Prostate gland (tissue), 2 donors: ENCODE results near the gene DMD. TPM values are rescaled to one million over a fixed set of nuclear protein-coding genes. Genes with fewer than 3 reads are reported as not detected.

ENCODE experiments used
- DNase-seq: peaks from one replicate; pipeline ENCODE4 v3.0.0-alpha.2; 2019; ENCODE audit warnings: low spot score
- H3K27ac ChIP-seq, 2 donors: fragments of 200-600 bp; sonication (generic); 2 replicates each; pipeline ENCODE4 v1.5.1; 2017 to 2019
- H3K27me3 ChIP-seq: fragments of 200-600 bp; sonication (generic); replicated peaks from 2 replicates; pipeline ENCODE4 v1.5.1; 2019; ENCODE audit not compliant: insufficient read depth
- H3K36me3 ChIP-seq, 2 donors: fragments of 200-600 bp; sonication (generic); 1 replicate in 1 of 2; 2 replicates in 1 of 2; pipeline versions ENCODE4 v1.5.1 to v1.8.1; 2017 to 2019
- H3K4me1 ChIP-seq: fragments of 200-600 bp; sonication (generic); replicated peaks from 2 replicates; pipeline ENCODE4 v1.5.1; 2019
- H3K4me3 ChIP-seq, 2 donors: fragments of 200-600 bp; sonication (generic); 2 replicates each; pipeline ENCODE4 v1.5.1; 2017 to 2019
- H3K9me3 ChIP-seq: fragments of 200-600 bp; sonication (generic); 2 replicates; pipeline ENCODE4 v1.5.1; 2017
- CTCF ChIP-seq, 4 experiments: fragments of 200-600 bp in 2 of 4; fragments of 450-650 bp in 2 of 4; sonication (generic) in 2 of 4; IDR thresholded peaks; 1 replicate in 3 of 4; 2 replicates in 1 of 4; pipeline ENCODE4 v1.5.1; 2016 to 2019; ENCODE audit warnings: antibody characterized with exemption in 4 of 4, mild to moderate bottlenecking in 2 of 4, moderate library complexity in 2 of 4
- POLR2A ChIP-seq: fragments of 450-650 bp; IDR thresholded peaks from one replicate; pipeline ENCODE4 v1.6.1; 2016; ENCODE audit warnings: antibody characterized with exemption, mild to moderate bottlenecking
- POLR2AphosphoS5 ChIP-seq: sonication (generic); formaldehyde crosslinking; IDR thresholded peaks from one replicate; pipeline ENCODE4 v1.6.1; 2017; ENCODE audit warnings: antibody characterized with exemption
- WGBS: methylation state at CpG from one replicate; pipeline ENCODE4 v1.1.5; 2018; 5-methylcytosine and 5-hydroxymethylcytosine counted together
- intact Hi-C: fragments of 100-400 bp; cut with DNase I; formaldehyde crosslinking; loops from one replicate; pipeline ENCODE4 v1.14.2; 2022
- total RNA-seq, 2 donors: library from RNA; depleted of rRNA; stranded (reverse); fragments of >200 nt; gene quantifications; one replicate each; pipeline ENCODE4 v1.1.0, GENCODE V29; 2016

The DMD gene
- total RNA-seq, 2 donors from 2014 or later = 17.6 to 34.8 TPM

GRCh38 chrX:31550158-31550557, 1661.2 kb downstream of the DMD start:
- no peak for TF ChIP-seq POLR2AphosphoS5
- TF ChIP-seq CTCF (IDR thresholded peaks at IDR 0.05) = no peak
- no peak for TF ChIP-seq POLR2A
- 84% methylated on average over 2 of the region's 2 CpGs for WGBS
- H3K4me3 ChIP-seq = no peak overlapping the region
- no peaks in the 10 kb centered on the region for H3K27me3 ChIP-seq
- intact Hi-C loops = no loop called here
- H3K27ac ChIP-seq = no peak overlapping the region
- no peak for DNase-seq
- H3K4me1 ChIP-seq = no peaks in the 10 kb centered on the region
- H3K36me3 ChIP-seq = no peaks in the 10 kb centered on the region
- no peaks in the 10 kb centered on the region for H3K9me3 ChIP-seq

- Histone ChIP-seq H3K27ac (no peak overlapping the region), H3K9me3 (no peaks in the 10 kb centered on the region), H3K27me3 (no peaks in the 10 kb centered on the region), H3K4me1 (no peaks in the 10 kb centered on the region), H3K36me3 (no peaks in the 10 kb centered on the region), H3K4me3 (no peak overlapping the region)
- TF ChIP-seq POLR2AphosphoS5 = no peak
- no peak for TF ChIP-seq CTCF (IDR thresholded peaks at IDR 0.05)
- no peak for TF ChIP-seq POLR2A
- intact Hi-C loops = no loop called here
- 93% methylated on average over 3 of the region's 3 CpGs for WGBS
- no peak for DNase-seq
These were observed 1663.5 kb downstream of the DMD start for GRCh38 chrX:31547816-31548215.

- 88% methylated on average over 3 of the region's 3 CpGs for WGBS
- DNase-seq = no peak
These were observed 1663.9 kb downstream of the DMD start for GRCh38 chrX:31547416-31547815.

GRCh38 chrX:31546126-31546525, 1665.2 kb downstream of the DMD start:
- TF ChIP-seq POLR2AphosphoS5 = no peak
- TF ChIP-seq POLR2A = no peak
- no peak for TF ChIP-seq CTCF (IDR thresholded peaks at IDR 0.05)
- Histone ChIP-seq H3K27ac (no peak overlapping the region), H3K36me3 (no peaks in the 10 kb centered on the region), H3K4me3 (no peak overlapping the region), H3K9me3 (no peaks in the 10 kb centered on the region), H3K27me3 (no peaks in the 10 kb centered on the region), H3K4me1 (no peaks in the 10 kb centered on the region)
- 77% methylated on average over 3 of the region's 3 CpGs for WGBS
- intact Hi-C loops = no loop called here
- no peak for DNase-seq

More at GRCh38 chrX:31547416-31547815, 1663.9 kb downstream of the DMD start:
- no peaks in the 10 kb centered on the region for H3K9me3 ChIP-seq
- no peak for TF ChIP-seq CTCF (IDR thresholded peaks at IDR 0.05)
- TF ChIP-seq POLR2AphosphoS5 = no peak
- TF ChIP-seq POLR2A = no peak
- intact Hi-C loops = no loop called here
- no peaks in the 10 kb centered on the region for H3K36me3 ChIP-seq
- no peaks in the 10 kb centered on the region for H3K4me1 ChIP-seq
- H3K4me3 ChIP-seq = no peak overlapping the region
- H3K27me3 ChIP-seq = no peaks in the 10 kb centered on the region
- H3K27ac ChIP-seq = no peak overlapping the region

GRCh38 chrX:31545726-31546125, 1665.6 kb downstream of the DMD start:
- 86% methylated on average over 5 of the region's 5 CpGs for WGBS
- TF ChIP-seq POLR2AphosphoS5 (no peak), POLR2A (no peak), CTCF (IDR thresholded peaks at IDR 0.05) (no peak)
- intact Hi-C loops = no loop called here

More at GRCh38 chrX:31545726-31546125, 1665.6 kb downstream of the DMD start:
- Histone ChIP-seq H3K27me3 (no peaks in the 10 kb centered on the region), H3K9me3 (no peaks in the 10 kb centered on the region), H3K4me3 (no peak overlapping the region), H3K4me1 (no peaks in the 10 kb centered on the region), H3K36me3 (no peaks in the 10 kb centered on the region), H3K27ac (no peak overlapping the region)
- no peak for DNase-seq
